A549 (cell line): ENCODE measurements around the gene UNC93A. TPM values are rescaled to one million over a fixed set of nuclear protein-coding genes. Genes with fewer than 3 reads are reported as not detected.

ENCODE experiments used
- ATAC-seq, 2 experiments: fragments of 200-7000 bp in 1 of 2; fragments of >200 bp in 1 of 2; cut with Nextera tagmentation in 1 of 2; cut with Tn5 transposase in 1 of 2; 3 replicates each; pipeline versions ENCODE4 v1.8.0 to v1.9.1; 2018 to 2020; ENCODE audit warnings: mild to moderate bottlenecking in 1 of 2, moderate library complexity in 1 of 2
- CTCF ChIA-PET: fragments of 300-600 bp; sonication (Branson Sonifier 250); formaldehyde crosslinking; extraction: SDS; loops from one replicate; lab custom pipeline; 2021; ENCODE audit warnings: antibody characterized with exemption, inconsistent platforms; lab: Yijun Ruan, JAX
- POLR2A ChIA-PET: fragments of 350-600 bp; formaldehyde crosslinking; extraction: SDS; loops from one replicate; lab custom pipeline; 2021; ENCODE audit warnings: antibody characterized with exemption, inconsistent platforms; lab: Yijun Ruan, JAX
- DNase-seq, 2 experiments: peaks; one replicate each; pipeline versions ENCODE4 v3.0.0 to v3.0.0-alpha.2; 2011 to 2016; ENCODE audit warnings: low read depth in 1 of 2, low spot score in 1 of 2
- FAIRE-seq: peaks from 2 replicates; lab custom pipeline; 2011; peaks lifted over from hg19 to GRCh38; lab: Jason Lieb, UNC
- H3K27ac ChIP-seq, 2 experiments: fragments of >200 bp; sonication (Bioruptor Twin); formaldehyde crosslinking; 3 replicates each; pipeline ENCODE4 v1.5.1; 2016 to 2017
- H3K4me1 ChIP-seq: fragments of >200 bp; sonication (Bioruptor Twin); formaldehyde crosslinking; 3 replicates; pipeline ENCODE4 v1.6.1; 2016
- H3K4me2 ChIP-seq: fragments of >200 bp; sonication (Bioruptor Twin); formaldehyde crosslinking; 3 replicates; pipeline ENCODE4 v1.6.1; 2016
- H3K4me3 ChIP-seq: fragments of >200 bp; sonication (Bioruptor Twin); formaldehyde crosslinking; 3 replicates; pipeline ENCODE4 v1.5.1; 2016
- H3K9me3 ChIP-seq: fragments of >200 bp; sonication (Bioruptor Twin); formaldehyde crosslinking; 3 replicates; pipeline ENCODE4 v1.6.1; 2016
- CBX8 ChIP-seq: fragments of 200-600 bp; sonication (generic); IDR thresholded peaks from 2 replicates; pipeline ENCODE4 v1.6.1; 2016
- CHD2 ChIP-seq: fragments of 150-350 bp; IDR thresholded peaks from 2 replicates; pipeline ENCODE4 v1.6.1; 2014; ENCODE audit warnings: low read length; ENCODE audit not compliant: partially characterized antibody
- EHF ChIP-seq: fragments of 250-450 bp; sonication (Bioruptor Pico); IDR thresholded peaks from 2 replicates; pipeline ENCODE4 v1.5.0; 2020; ENCODE audit warnings: mild to moderate bottlenecking
- ESRRA ChIP-seq: fragments of 150-350 bp; IDR thresholded peaks from 2 replicates; pipeline ENCODE4 v1.6.1; 2014; ENCODE audit warnings: mild to moderate bottlenecking, low read length, borderline replicate concordance
- FOSB ChIP-seq: fragments of 250-450 bp; sonication (Bioruptor Pico); IDR thresholded peaks from 2 replicates; pipeline ENCODE4 v1.5.0; 2020; ENCODE audit warnings: mild to moderate bottlenecking, moderate library complexity
- GATA3 ChIP-seq: IDR thresholded peaks from 2 replicates; pipeline ENCODE4 v1.6.1; 2012; ENCODE audit warnings: borderline replicate concordance
- HEYL ChIP-seq: fragments of 250-450 bp; sonication (Bioruptor Pico); IDR thresholded peaks from 2 replicates; pipeline ENCODE4 v1.8.0; 2021; ENCODE audit warnings: mild to moderate bottlenecking, moderate library complexity
- HOXA7 ChIP-seq: fragments of 250-450 bp; sonication (Bioruptor Pico); IDR thresholded peaks from 2 replicates; pipeline ENCODE4 v1.5.0; 2020; ENCODE audit warnings: mild to moderate bottlenecking, moderate library complexity
- HOXB13 ChIP-seq: fragments of 250-450 bp; sonication (Bioruptor Pico); IDR thresholded peaks from 2 replicates; pipeline ENCODE4 v1.5.0; 2020; ENCODE audit warnings: low read depth, mild to moderate bottlenecking, moderate library complexity
- JUNB ChIP-seq: fragments of >200 bp; sonication (Bioruptor Twin); formaldehyde crosslinking; IDR thresholded peaks from 2 replicates; pipeline ENCODE4 v1.6.1; 2016
- MAFK ChIP-seq: fragments of 450-650 bp; IDR thresholded peaks from 2 replicates; pipeline ENCODE4 v1.6.1; 2014; ENCODE audit not compliant: partially characterized antibody
- MYC ChIP-seq: IDR thresholded peaks from 2 replicates; pipeline ENCODE4 v1.6.1; 2012; ENCODE audit warnings: mild to moderate bottlenecking, inconsistent platforms, low read length, improper control_type of control experiment, borderline replicate concordance
- NFE2L2 ChIP-seq: fragments of 150-350 bp; conservative IDR thresholded peaks from 2 replicates; pipeline ENCODE4 v1.6.1; 2014; ENCODE audit warnings: low read length
- NR3C1 ChIP-seq: fragments of >200 bp; sonication (Bioruptor Twin); formaldehyde crosslinking; IDR thresholded peaks from 3 replicates; pipeline ENCODE4 v1.6.1; 2017
- PHF8 ChIP-seq: fragments of 200-600 bp; sonication (generic); IDR thresholded peaks from 2 replicates; pipeline ENCODE4 v1.6.1; 2016; ENCODE audit warnings: low read depth, mild to moderate bottlenecking, antibody characterized with exemption, moderate library complexity, borderline replicate concordance
- POLR2A ChIP-seq: IDR thresholded peaks from 2 replicates; pipeline ENCODE4 v1.6.1; 2012; ENCODE audit warnings: mild to moderate bottlenecking, low read length
- SREBF2 ChIP-seq: fragments of 450-650 bp; IDR thresholded peaks from 2 replicates; pipeline ENCODE4 v1.6.1; 2014; ENCODE audit warnings: mild to moderate bottlenecking, moderate library complexity
- TP53 ChIP-seq: fragments of 250-450 bp; sonication (Bioruptor Pico); IDR thresholded peaks from 2 replicates; pipeline ENCODE4 v1.5.0; 2021; ENCODE audit warnings: mild to moderate bottlenecking, moderate library complexity
- ZSCAN20 ChIP-seq: fragments of 250-450 bp; sonication (Bioruptor Pico); IDR thresholded peaks from 2 replicates; pipeline ENCODE4 v1.8.0; 2022; ENCODE audit warnings: mild to moderate bottlenecking, moderate library complexity
- WGBS: methylation state at CpG from one replicate; pipeline ENCODE4 v1.1.6; 2017; ENCODE audit errors: missing lambda C conversion rate; 5-methylcytosine and 5-hydroxymethylcytosine counted together
- polyA plus RNA-seq, 4 experiments: library from polyadenylated mRNA; depleted of rRNA in 3 of 4; stranded (reverse); fragments of >200 nt; fragmentation: RNase III in 1 of 4; extraction: RNeasy Plus Mini Kit Qiagen cat#74134 plus additional on column Dnase treatment in 1 of 4; gene quantifications; 2 replicates in 3 of 4; 3 replicates in 1 of 4; pipeline ENCODE4 v1.2.3, GENCODE V29; 2011 to 2017
- TF ChIP-seq, protein P1 (sequence below): fragments of 450-650 bp; IDR thresholded peaks from 2 replicates; pipeline ENCODE4 v1.6.1; 2014; ENCODE audit warnings: antibody characterized with exemption
- TF ChIP-seq, protein P2 (sequence below): fragments of 150-350 bp; IDR thresholded peaks from 2 replicates; pipeline ENCODE4 v1.6.1; 2014; ENCODE audit warnings: low read depth, mild to moderate bottlenecking, low read length
- TF ChIP-seq, protein P3 (sequence below): IDR thresholded peaks from 2 replicates; pipeline ENCODE4 v1.6.1; 2012

UNC93A gene
- polyA plus RNA-seq, 2 of the 4 experiments (the other 2 are of a cell fraction): not detected

DNA sequence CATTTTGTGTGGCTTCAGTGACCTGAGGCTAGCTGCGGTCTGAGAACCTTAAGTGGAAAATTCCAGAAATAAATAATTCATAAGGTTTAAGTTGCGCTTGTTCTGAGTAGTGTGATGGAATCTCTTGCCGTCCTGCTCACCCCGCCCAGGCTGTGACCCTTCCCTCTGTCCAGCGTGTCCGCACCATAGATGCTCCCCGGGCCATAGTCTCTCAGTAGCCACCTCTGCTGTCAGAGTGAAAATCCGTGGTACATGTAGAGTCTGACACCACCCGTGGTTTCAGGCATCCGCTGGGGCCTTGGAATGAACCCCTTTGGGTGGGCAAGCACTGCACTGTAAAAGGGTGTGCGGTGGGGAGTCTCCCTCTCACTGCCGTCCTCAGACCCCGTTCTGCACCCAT lies 11.7 kb downstream of the UNC93A start:
- H3K4me2 ChIP-seq: no peak overlapping the region
- no peaks in the 10 kb centered on the region for H3K9me3 ChIP-seq
- no peak overlapping the region for H3K27ac ChIP-seq
- 65% methylated on average over 13 of the region's 13 CpGs for WGBS
- ChIA-PET POLR2A (no interaction called here), CTCF (no interaction called here)
- FAIRE-seq (no peak), ATAC-seq (no peak), DNase-seq (no peak)
- no peak overlapping the region for H3K4me3 ChIP-seq
- TF ChIP-seq, protein P1, sequence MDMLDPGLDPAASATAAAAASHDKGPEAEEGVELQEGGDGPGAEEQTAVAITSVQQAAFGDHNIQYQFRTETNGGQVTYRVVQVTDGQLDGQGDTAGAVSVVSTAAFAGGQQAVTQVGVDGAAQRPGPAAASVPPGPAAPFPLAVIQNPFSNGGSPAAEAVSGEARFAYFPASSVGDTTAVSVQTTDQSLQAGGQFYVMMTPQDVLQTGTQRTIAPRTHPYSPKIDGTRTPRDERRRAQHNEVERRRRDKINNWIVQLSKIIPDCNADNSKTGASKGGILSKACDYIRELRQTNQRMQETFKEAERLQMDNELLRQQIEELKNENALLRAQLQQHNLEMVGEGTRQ: no peak
- TF ChIP-seq, protein P2, sequence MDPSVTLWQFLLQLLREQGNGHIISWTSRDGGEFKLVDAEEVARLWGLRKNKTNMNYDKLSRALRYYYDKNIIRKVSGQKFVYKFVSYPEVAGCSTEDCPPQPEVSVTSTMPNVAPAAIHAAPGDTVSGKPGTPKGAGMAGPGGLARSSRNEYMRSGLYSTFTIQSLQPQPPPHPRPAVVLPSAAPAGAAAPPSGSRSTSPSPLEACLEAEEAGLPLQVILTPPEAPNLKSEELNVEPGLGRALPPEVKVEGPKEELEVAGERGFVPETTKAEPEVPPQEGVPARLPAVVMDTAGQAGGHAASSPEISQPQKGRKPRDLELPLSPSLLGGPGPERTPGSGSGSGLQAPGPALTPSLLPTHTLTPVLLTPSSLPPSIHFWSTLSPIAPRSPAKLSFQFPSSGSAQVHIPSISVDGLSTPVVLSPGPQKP: no peak
- TF ChIP-seq HEYL (CRISPR knock-in tag): no peak
- no peaks in the 10 kb centered on the region; the same call in 2 of the 3 replicates for H3K4me1 ChIP-seq

DNA sequence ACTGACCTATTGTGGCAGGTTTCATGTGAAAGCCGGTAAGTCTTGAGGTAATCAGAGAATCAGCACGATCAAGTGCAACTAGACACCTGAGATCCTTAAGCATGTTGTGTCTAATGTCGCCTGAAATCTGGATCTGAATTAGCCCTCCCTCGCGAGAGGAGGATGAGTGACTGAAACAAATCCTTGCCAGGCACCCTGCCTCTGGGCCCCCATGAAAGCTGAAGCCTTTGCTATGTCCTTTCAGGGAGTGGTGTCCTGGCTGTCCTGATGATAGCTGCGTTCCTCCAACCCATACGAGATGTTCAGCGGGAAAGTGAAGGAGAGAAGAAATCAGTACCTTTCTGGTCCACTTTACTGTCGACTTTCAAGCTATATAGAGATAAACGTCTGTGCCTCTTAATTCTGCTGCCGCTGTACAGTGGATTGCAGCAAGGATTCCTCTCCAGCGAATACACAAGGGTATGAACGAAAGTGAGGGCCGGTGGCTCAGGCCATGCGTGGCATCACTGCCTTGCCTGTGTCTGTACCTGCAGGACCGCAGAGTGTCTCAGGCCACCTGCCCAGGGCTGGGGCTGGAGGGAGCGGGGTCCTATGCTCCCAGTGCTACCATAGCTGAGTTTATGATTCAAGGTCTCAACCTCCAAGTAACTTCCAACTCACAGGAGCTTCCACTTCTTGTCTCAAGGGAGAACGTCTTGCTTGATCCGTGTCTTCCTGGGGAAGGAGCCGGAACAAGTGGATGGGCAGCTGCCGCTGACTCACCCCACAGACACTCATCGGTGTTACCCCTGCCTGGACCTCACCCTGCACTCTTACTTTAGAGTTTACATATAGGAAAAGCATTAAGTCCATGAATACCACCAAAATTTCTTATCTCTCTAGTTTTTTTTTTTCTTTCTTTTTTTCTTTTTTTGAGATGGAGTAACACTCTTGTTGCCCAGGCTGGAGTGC lies 12.8 kb downstream of the UNC93A start:
- WGBS: 73% methylated on average over 17 of the region's 22 CpGs
- no peak for FAIRE-seq
- TF ChIP-seq, protein P2: no peak
- no peak for TF ChIP-seq CHD2
- no peak for TF ChIP-seq POLR2A
- TF ChIP-seq FOSB (CRISPR knock-in tag): no peak
- TF ChIP-seq CBX8: no peak
- no peak for TF ChIP-seq HOXB13
- TF ChIP-seq, all 56 proteins: peak for 0
- H3K4me2 ChIP-seq: no peak overlapping the region
- POLR2A ChIA-PET: no interaction called here
- DNase-seq (no peak), ATAC-seq (no peak)
- no peaks in the 10 kb centered on the region; the same call in 2 of the 3 replicates for H3K4me1 ChIP-seq
- no peaks in the 10 kb centered on the region for H3K9me3 ChIP-seq
- CTCF ChIA-PET: interaction anchor here (0.5 to 0.7 kb wide), 2 partner anchors 9 to 115 kb away, joined by 3 read pairs; no protein-coding TSS in a partner anchor
- H3K27ac ChIP-seq: no peak overlapping the region
- H3K4me3 ChIP-seq: no peak overlapping the region

DNA sequence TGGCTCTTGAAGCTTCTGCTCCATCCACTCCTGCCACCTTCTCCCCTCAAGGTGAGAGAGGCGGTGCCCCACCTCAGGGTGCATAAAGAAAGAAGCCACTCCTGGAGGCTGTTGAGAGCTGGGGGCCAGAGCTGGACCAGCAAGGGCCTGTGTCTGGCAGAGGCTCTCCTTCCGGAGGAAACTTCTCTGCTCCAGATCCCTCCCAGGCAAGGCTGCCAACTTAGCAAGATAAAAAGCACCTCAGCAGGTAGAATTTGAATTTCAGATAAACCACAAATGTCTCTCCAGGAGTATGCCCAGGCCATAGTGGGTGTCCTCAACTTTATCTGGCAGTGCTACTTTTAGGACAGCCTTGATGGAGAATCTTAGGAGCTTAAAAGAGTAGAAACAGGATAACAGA lies 13.8 kb downstream of the UNC93A start:
- FAIRE-seq: no peak
- WGBS: 92% methylated on average over 2 of the region's 2 CpGs

DNA sequence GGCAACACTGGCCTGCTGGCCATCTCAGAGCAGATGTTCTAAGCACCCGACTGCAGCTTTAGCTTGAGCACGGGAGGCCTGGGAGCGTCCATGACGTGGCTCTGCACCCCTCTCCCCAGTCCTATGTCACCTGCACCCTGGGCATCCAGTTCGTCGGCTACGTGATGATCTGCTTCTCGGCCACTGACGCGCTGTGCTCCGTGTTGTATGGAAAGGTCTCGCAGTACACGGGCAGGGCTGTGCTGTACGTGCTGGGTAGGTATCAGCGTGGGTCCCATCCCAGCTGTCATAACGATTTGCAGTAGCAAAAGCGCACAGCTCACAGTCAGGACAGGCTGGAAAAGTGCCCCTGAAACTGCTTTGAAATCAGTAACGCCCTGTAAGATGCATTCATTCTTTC lies 14.7 kb downstream of the UNC93A start:
- TF ChIP-seq SREBF2: no peak
- no peak for TF ChIP-seq NFE2L2
- TF ChIP-seq HOXA7: no peak
- TF ChIP-seq, protein P3, sequence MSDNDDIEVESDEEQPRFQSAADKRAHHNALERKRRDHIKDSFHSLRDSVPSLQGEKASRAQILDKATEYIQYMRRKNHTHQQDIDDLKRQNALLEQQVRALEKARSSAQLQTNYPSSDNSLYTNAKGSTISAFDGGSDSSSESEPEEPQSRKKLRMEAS: no peak
- TF ChIP-seq ESRRA: no peak
- TF ChIP-seq, all 56 proteins: peak for 0
- WGBS: 88% methylated on average over 18 of the region's 18 CpGs
- no peak for DNase-seq
- no peak for FAIRE-seq
- Histone ChIP-seq H3K9me3 (no peaks in the 10 kb centered on the region), H3K27ac (no peak overlapping the region), H3K4me2 (no peak overlapping the region), H3K4me3 (no peak overlapping the region), H3K4me1 (peaks cover 6% of the 10 kb centered on the region; the same call in 1 of the 3 replicates)
- POLR2A ChIA-PET: no interaction called here
- CTCF ChIA-PET: interaction anchor here (1.0 kb wide), 1 partner anchor 11 kb away, joined by 4 read pairs; no protein-coding TSS in a partner anchor
- no peak for ATAC-seq

More for the DNA sequence above, 13.8 kb downstream of the UNC93A start:
- Histone ChIP-seq H3K4me2 (no peak overlapping the region), H3K4me3 (no peak overlapping the region), H3K9me3 (no peaks in the 10 kb centered on the region), H3K27ac (no peak overlapping the region), H3K4me1 (no peaks in the 10 kb centered on the region; the same call in 2 of the 3 replicates)
- ChIA-PET CTCF (no interaction called here), POLR2A (no interaction called here)
- DNase-seq (no peak), ATAC-seq (no peak)
- no peak for TF ChIP-seq CHD2
- no peak for TF ChIP-seq NR3C1
- no peak for TF ChIP-seq HOXA7
- TF ChIP-seq MAFK: no peak
- TF ChIP-seq ESRRA: no peak
- TF ChIP-seq PHF8: no peak
- no peak for TF ChIP-seq GATA3
- TF ChIP-seq EHF: no peak
- TF ChIP-seq ZSCAN20 (CRISPR knock-in tag): no peak
- TF ChIP-seq TP53 (CRISPR knock-in tag): no peak
- TF ChIP-seq JUNB: no peak
- TF ChIP-seq MYC: no peak
